ENCODE data around the gene PCBD1.

Gene PCBD1

DNA sequence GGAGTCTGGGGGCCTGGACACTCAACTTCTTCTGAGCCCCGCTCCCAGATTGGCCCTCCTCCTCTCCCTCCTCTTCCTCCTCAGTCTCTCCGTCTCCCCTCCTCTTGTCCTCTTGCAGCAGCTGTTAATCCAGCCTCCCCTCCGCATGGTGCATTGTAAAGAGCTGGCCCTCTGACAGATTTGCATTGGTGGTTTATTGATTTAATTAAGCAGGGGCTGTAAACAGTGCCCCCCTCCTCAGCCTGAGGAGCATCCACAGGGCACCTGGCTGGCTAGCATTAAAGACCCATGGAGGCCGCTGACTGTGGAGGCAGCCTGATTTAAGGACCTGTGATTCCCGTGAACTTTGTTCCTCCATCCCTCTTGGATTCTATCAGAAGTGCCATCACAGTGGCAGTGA, 28.9 kb upstream of the PCBD1 start:
- no peak for DNase-seq

DNA sequence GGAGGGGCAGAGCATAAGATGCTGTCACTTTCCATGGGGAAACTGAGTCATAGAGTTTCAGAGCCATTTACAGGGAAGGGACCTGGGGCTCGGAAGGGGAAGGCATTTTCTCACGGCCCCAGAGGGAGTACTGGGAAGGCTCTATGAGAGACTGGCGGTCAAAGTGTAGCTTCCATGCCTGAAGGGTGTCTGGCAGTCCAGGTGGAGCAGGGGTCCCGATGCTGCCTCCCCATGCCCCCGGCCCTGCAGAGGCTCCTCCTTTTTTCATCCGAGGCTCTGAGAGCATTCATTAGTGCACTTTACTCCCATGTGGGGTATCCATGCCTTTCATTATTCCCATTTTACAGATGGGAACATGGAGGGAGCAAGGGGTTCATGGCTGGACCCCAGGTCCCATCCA, 27.9 kb upstream of the PCBD1 start:
- no peak for DNase-seq

DNA sequence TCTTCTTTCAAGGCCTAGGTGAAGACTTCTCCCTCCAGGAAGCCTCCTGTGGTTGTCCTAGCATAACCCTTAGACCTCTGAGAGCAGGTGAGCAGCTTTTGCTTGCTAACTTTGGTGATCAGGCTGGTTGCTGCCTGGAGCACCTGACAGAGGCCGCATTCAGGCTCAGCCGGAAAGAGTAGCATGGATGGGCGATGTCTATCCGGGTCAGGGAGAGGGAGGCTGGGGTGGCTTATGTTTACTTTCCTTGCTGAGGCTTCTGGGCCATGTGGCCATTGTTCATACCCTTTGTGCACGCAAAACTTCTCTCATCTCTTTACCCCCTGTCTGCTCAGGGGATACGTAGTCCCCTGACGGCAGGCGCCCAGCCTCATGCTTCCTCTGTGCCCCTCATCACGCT, 27.4 kb upstream of the PCBD1 start:
- no peak for DNase-seq

DNA sequence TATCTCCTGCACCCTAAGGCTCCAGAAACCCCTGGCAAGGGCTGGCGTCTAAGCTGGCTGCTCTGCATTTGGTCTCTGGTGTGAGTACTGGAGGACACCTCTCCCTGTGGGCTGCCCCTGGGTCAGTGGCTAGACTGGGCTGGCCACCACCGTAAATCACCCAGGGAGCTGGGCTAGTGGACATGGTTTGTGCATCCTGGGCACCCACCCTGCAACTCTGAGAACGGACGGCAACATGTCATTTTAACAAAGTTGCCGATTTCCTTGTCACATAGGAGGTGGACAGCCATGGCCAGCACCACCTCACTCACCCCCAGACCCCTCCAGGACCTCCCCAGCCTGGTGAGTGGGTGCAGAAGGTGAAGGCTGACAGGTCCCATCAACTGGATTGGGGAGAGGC, 26.8 kb upstream of the PCBD1 start:
- no peak for DNase-seq

DNA sequence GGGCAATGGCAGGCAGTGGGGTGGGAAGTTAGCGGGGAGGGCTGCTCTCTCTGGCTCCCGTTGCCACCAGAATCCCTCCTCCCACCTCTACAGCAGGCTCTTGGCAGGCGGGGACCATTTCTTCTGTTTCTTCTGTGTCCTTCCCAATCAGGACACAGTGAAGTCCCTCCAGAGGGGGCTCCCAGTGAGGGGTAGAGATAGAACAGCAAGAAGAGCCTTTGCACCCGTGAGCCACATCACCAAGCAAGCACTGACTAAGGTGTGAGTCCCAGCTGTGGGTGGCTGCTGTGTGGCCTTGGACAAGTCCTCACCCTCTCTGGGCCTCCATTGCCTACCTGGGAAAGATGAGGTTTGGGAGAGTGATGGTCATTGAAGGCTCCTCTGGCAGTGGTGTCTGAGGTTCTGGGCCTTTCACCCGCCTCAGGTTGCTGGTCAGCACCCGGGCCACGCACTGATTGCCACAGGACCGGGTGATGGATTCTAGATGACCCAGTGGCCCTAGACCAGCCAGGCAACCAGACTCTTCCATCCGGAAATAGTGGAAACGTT, 26.0 kb upstream of the PCBD1 start:
- DNase-seq, result no peak

DNA sequence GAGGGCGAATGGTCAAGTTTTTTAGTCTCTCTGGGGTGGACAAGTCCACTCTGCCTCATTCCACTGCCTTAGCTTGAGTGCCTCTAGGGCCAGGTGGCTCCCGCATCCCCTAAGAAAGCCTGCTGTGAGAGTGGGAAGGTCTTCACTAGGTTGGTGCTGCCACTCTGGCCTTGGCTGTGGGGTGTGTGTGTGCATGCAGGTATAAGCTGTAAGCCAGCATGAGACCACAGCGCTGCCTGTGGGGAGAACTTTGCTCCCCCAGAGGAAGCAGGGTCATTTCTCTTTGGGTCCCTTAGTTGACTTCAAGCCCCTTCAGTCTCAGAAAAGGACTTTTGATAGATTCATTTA, 25.5 kb upstream of the PCBD1 start:
- DNase-seq, result no peak

DNA sequence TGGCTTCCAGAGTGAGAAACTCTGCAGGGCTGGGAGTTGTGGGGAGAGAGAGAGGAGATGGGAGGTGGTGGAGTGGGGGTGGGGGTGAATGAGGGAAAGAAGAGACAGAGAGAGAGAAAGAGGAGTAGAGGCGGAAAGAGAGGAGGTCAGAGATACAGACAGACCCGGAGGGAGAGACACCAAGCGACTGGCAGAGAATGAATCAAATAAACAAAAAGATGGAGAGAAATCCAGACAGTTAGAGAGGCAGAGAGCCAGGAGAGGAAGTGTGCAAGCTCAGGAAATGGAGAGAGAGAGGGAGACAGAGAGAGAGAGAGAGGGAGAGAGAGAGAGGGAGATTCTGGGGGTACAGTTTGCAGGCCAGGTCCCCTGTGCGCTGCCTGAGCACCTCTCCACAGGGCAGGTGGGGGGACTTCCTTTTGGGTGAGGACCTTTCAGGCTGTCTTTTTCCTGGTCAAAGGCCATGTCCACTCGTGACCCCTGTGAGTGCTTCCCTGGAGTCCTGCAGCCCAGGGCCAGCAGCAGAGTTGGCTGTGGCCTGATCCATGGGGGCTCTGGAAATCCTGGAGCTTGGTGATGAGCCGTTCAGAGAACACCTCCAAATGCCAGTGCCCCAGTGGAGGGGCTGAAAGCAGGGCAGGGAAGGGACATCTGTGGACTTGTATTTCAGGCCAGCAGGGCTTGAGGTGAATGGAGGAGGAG, 25.0 kb upstream of the PCBD1 start:
- no peak for DNase-seq

DNA sequence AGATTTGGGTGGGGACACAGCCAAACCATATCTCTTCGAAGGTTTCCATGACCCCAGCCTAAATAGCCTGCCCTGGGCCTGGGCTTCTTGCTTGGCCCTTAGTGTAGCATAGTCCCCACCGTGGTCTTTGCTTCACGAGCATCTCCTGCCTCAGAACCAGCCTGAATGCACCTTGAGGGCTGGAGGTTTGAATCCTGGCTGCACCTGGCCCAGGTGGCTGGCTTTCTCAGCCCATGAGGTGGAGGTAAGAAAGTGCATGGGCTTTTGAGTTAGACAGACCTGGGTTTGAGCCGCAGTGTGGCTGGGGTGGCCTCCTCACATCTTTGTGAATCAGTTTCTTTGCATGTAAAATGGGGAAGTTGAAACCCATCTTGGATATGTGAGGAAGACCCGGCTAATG, 24.2 kb upstream of the PCBD1 start:
- no peak for DNase-seq

DNA sequence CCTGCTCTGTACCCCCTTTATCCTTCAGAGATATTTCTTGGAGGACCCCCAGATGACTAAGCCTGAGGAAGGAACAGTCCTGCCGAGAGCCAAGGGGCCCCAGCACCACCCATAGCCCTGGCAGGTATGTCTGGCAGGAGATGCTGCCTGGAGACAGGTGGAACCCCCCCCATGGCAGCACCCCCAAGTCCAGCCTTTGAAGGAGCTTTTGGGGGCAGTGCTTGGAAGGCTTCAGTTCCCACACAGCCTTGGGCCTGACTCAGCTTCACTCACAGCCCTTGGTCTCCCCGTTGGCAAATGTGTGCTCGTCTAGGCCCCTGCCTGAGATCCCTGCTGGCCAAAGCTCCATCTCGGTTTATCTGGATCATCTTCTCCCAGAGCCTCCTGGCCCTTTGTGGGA, 23.0 kb upstream of the PCBD1 start:
- no peak for DNase-seq

DNA sequence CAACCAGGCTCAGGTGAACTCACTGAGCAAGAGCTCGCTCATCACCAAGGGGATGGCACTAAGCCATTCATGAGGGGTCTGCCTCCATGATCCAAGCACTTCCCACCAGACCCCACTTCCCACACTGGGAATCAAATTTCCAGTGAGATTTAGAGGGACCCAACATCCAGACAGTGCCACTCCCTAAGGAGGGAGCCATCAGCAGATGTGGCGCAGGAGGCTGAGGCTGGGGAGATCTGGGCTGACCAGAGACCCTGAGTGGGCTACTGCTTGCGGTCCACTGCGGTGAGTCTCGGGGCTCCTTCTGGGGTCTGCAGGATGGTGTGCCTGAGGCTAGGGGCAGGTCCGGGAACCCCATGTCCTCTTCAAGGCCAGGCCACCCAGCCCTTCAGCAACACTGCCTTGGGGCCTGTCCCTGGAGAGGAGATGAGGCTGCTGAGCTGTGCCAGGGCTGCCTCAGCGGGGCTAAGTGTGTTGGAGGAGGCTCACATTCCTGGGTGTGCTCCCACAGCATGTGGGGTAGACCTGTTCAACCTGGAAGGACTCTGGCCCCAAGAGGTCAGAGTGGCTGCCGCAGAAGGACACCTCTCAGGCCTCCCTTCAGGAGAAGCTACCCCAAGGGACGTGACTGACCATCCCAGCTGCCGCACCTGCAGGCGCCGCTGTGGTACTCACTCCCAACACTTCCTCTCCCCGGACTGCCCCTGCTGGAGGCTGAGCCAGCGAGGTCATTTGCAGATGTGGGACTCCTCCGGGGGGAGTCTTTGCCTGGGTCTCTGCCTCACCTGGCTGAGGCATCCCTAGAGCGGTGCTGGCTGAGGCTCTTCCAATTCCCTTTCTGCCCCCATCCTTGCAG, 22.3 kb upstream of the PCBD1 start:
- no peak for DNase-seq

DNA sequence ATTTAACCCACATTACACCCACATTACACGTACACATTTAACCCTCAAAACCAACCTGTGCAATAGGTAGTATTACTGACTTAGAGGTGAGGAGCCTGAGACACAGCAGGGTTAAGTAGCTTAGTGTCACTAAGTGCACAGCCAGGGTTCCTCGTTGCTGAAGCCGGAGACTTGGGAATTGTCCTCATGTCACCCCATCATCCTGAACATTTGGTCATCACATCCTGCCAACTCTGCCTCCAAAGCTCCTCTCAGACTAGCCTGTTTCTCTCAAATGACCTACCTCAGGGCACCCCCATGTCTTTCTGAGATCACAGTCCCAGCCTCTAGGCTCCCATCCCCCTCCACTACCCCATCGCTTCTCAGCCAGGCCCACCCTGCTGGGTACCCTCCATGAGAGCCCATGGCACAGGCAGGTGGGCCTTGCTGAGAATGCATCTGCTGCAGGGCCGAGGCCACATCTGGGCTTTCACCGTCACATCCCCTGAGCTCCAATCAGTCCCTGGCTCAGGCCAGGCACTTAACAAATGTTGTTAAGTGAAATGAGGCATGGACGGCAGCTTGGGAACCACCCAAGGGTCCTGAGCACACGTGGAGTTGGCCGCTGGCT, 21.1 kb upstream of the PCBD1 start:
- DNase-seq, result no peak

DNA sequence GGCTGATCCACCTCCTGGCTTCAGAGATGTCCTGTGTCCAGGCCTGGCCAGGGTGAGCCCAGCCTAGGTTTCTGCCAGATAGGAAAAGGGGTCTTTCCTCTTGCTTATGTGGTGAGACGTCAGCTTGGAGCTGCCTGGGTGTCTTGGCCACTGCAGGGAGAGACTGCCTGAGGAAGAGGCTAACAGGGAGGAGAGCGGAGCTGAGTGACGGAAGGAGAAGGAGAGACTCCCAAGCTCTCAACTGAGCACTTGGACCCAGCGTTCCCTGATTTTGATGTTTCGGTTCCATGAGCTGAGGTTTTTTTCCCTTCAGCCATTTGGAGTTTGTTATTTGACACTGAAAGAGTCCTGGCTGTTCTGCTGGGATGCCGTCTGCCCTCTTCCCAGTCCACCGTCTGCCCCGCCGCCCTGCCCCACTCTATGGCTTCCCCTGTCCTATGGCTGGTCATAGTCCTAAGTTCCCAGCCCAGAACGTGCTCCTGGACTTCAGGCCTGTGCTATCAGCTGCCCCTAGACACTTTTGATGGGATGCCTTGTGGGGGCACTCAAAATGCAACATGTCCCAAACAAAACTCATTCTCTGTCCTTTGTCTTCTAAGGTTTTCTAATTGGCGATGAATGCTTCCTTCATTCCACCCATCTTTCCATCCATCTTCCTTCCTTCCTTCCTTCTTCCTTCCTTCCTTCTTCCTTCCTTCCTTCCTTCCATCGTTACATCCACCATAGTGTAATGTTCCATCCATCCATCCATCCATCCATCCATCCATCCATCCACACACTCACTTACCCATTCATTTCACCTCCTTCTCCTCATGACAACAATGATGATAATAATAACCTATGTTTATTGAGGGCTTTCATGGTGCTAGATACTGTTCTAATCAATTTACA, 20.3 kb upstream of the PCBD1 start:
- DNase-seq, result no peak

DNA sequence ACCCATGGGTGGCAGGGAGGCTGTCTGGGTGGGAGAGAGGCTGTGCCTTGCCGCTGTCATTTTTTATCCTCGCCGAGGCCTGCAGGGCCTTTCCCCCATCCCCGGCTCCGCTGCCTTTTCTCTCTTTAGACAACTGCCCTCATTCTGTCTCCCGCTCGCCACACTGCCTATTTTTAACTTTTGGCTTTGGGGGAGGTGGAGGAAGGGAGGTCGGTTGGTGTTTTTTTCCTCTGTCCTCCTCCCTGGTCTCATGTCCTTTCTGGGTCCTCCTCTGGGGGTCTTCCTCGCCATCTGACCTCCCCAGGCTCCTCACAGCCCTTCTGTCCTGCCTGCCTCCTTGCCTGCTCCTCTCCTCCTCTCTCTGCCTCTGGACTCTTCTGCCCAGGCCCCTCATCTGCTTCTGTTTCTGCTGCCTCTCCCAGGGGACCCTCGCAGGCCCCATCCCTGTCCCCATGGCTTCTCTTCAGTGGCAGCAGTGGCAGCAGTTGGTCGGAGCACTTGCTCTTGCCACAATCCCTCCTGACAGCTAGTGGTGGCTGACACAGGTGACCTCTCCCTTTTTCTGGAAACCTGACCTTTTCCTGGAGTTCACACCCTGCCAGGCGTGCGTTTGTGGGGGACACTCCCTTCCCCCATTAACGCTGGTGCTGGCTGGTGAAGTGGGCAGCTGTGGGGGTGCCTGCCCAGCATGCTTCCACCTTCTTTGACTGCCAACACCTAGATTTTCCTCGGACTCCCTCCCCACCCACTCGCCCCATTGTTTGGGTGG, 19.5 kb upstream of the PCBD1 start:
- DNase-seq, result no peak

DNA sequence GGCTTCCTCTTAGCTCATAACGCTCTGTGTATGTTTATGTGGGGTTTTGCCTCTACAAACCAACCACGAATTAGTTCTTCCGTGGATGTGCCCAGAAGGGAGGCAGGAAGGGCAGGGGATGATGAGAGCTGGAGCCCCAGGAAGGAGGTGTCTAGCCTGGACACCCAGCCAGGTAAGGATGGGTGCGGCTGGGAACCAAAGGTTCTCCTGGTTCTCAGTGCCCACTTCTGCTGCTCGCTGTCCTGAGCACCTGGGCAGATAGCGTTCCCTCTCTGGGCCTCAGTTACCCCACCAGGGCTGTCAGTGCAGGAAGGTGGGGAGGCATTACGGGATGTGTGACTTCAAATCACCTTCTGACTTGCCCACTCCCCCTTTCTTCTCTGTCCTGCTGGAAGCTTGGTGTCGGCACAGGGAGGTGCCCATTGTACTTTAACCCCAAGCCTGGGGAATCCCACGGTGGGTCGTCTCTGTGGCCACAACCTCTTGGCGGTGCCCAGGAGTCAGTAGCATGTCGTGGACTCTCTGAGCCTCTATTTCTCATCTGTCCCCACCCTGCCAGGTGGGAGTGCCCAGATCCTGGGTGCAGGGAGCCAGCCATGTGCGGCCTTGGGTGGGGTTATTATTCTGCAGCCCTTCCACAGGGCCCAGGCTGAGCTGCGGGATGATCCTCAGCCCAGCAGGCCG, 18.7 kb upstream of the PCBD1 start:
- no peak for DNase-seq

DNA sequence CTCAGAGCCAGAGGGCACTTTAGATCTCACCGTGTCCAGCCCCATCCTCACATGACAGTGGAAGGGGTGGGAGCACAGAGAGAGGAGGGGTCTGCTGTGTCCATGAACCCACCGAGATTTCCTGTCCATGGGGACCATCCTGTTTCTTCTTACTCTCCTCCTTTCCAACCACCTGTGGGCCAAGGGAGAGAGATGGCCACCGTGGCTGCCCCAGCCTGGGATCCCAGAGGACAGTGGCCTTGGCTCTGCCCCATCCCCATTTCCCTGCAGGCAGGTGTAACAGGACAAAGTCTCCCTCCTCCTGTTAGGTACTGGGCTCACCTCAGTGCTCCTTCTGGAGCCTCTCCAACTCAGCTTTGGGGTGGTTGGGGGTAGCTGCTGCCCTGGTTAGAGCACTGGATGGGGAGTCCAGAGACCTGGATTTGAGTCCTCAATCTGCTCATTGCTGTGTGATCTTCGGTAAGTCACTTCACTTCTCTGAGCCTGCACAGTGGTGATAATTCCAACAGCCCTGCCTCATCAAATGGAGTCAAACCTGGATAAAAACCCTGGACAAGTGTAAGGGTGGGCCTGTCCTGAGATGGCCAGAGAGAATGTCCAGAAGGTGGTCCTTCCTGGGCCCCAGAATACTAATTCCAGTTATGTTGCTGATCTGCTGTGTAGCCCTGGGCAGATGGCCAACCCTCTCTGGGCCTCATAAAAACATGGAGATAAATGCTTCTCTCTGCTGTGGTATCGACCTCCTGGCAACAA, 17.8 kb upstream of the PCBD1 start:
- DNase-seq, result no peak

DNA sequence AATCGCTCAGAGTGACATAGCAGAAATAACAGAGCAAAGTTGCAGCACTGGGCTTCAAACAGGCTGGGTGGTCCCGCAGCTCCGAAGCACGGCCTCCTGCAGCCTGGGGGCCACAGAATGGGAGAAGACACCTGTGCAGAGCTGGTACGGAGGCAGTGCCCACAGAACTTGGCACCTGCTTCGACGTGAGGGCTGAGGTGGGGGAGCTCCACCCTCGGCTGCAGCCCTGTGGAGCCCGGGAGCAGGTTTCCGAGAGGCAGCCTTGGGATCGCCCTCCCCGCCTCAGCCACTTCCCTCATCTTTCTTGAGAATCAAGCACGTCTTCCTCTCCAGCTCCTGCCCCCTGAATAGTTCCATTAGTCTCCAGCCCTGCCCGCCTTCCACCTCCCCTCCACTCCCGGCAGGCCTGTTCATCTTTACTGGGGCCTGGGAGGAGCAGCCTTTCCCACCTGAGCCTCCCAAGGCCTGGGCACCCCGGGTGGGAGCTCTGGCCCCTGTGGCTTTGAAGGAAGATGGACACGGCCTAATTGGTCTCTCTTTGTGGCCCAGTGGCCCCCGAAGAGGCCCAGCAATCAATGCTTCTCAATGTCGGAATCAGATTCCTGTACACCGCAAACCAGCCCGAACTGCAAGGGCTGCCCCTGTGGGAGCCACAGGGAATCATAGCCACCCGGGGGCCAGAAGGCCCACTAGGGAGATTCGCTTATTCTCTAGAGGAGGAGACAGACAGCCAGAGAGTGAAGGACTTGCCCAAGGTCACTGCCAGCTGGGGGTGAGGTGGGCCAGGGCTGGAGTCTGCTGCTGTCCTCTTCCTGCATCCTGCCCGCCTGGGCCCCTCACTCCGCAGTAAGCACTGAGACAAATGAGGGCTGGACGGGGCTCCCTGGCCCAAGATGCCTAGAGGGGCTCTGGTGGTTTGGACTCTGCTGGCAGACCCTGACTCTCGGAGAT, 17.0 kb upstream of the PCBD1 start:
- DNase-seq, result no peak

DNA sequence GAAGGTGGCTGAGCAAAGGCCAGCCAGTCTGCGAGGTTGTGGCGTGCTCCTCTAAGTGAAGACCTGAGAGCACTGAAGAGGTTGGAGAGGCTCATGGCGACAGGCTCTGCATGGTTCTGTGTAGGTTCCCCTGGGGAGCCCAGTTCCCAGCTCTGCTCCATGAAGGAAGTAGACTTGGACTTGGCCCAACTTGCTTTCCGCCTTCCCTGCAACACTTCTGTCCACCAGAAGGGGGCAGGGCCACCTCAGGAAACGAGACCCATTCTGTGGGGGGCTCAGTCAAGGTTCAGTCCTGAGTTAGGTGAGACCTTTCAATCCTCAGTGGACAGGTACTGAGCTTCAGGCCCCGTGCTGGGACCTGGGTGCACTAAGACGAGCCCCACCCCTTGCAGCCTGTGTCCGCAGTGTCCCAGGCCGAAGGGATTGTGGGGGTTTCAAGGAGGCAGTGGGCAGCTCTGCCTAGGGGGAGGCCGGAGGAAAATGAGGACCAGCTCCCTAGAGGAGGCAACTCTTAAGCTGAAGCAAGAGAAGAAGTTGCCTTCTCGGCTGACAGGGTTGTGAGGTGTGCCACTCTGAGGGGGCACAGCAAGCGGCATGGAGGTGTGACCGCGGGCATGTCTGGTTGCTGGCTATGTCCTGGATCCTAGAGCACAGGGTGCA, 15.0 kb upstream of the PCBD1 start:
- DNase-seq, result no peak

DNA sequence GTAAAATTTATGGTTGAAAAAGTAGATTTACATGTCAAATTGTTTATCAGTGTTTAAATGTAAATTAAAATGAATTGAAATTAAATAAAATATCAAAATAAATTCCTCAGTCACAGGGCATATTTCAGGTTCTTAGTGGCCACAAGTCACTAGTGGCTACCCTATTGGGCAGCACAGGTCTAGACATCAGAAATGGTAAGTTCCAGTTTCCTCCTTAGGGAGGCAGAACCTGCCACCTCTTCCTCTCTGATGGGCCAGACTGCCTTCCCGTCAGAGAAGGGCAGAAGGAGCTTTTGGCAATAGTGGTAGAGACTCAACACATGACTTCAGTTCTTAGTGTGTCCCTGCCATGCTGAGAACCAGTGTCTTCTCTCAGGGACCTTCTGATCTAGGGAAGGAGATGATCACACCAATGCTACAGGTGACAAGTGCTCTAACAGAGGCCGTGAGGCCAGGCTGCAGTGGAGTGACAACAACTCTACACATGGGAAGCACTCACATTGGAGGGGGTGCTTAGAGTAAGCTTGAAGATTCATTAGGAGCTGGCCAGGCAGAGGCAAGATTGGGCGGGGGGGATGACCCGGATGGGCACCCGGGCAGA, 14.4 kb upstream of the PCBD1 start:
- DNase-seq, result no peak

Data from NCI-H774 (cell line).